HG03196 (cell line): ENCODE data around the gene EPYC.

Source experiments
- ATAC-seq: cut with Tn5 transposase; IDR thresholded peaks from one replicate; pipeline ENCODE4 v1.9.1; 2021; ENCODE audit not compliant: unreplicated experiment

EPYC gene

DNA sequence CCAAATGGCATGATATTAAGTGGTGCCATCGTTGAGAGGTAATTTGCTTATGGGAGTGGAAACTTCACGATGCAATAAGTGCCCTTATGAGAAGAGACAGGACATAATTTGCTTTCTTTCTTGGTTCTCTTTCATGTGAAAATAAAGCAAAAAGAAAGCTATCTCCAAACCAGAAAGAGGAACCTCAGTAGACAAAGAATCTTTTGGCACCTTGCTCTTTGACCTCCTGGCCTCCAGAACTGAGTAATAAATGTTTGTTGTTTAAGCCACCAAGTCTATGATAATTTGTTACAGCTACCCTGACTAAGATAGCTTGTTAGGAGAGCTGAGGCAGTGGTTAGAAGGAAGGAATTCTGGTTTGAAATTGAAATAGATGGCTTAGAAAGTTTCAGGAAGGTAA, 89.4 kb downstream of the EPYC start:
- no peak for ATAC-seq
